HG02610 (cell line): Measurements from ENCODE around the gene DYNLT2.
"Not testable (repeated sequence)": the region's sequence is repeated elsewhere in the genome, so short reads cannot be mapped to it uniquely, and the experiment has no call there.

Experiments
- ATAC-seq: cut with Tn5 transposase; IDR thresholded peaks from one replicate; pipeline ENCODE4 v1.9.1; 2021; ENCODE audit warnings: mild to moderate bottlenecking, moderate library complexity; ENCODE audit not compliant: unreplicated experiment

DYNLT2 gene

GRCh38 chr6:169701954-169702839, 49.2 kb downstream of the DYNLT2 start, which contains the start of the genes C6orf120 and WDR27:
TSS of gene C6orf120 (plus strand) at chr6:169702126. CDS start at chr6:169702460, 334 bp downstream.
TSS of gene WDR27 (minus strand) at chr6:169702029. CDS start at chr6:169689005, 13,024 bp downstream.
- peak; percentile 95 for ATAC-seq

- peak; percentile 8 for ATAC-seq
Measured at GRCh38 chr6:169701311-169701953, 49.9 kb downstream of the DYNLT2 start.

DNA sequence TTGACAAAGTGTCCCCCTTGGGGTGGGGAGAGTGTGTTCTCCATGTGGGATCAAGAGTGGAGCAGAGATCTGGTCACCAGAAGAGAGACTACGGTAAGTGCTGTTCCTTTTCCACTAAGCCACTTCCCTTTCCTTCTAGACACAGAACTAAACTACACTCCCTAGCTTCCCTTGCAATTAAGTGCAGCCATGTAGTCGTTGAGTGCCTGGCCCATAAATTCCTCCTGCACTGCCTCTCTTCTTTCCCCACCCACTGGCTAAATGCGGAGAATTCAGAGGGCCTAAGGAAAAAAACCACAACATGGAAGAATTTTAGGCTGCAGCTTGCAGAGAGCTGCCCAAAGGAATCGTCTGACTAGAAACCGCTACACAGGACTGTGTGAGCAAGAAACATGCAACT, 51.1 kb downstream of the DYNLT2 start:
- ATAC-seq = no peak

DNA sequence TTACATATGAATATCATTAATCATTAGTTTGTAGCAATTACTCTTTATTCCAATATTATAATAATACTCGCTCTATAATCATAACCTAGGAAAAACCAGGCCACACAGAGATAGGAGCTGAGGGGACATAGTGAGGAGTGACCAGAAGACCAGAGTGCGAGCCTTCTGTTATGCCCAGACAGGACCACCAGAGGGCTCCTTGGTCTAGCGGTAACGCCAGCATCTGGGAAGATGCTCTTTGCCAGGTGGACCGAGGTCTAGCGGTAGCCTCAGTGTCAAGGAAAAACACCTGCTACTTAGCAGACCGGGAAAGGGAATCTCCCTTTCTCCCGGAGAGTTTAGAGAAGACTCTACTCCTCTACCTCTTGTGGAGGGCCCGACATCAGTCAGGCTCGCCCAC, 54.3 kb downstream of the DYNLT2 start:
- ATAC-seq = not testable (repeated sequence)

DNA sequence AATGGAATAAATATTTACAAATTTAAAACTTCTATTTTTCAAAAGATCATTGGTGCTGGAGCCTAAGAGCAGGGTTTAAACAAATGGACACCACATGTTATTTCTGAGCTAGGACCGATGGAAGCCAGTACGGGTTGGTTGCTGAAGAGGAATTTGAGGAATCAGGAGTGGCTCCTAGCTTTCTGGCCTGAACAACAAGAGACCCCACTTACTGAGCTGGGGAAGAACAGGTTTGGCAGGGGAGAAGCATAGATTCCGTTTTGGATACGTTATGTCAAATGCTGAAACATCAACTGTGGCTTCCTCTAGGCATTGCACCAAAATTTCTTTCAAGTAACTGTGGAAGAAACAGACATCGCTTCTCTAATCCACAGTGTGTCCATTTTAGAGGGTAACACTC, 56.2 kb downstream of the DYNLT2 start:
- ATAC-seq = no peak

DNA sequence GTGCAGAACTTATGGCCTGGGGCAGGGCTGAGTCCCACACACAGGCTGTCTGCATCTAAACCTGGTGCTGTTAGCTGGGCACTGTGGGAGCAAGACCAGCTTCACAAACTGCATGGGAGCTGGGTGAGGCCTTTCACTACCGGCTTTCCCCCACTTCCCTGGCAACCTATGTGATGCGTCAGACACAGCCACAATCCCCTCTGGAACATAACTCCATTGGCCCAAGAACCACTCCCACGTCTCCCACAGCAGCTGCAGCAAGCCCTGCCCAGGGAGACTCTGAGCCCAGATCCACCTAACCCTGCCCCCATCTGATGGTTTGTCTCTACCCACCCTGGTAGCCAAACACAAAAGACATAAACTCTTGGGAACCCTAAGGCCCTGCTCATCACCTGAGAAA, 58.9 kb downstream of the DYNLT2 start:
- ATAC-seq = no peak

- ATAC-seq = no peak
Measured at GRCh38 chr6:169691260-169691659, 60.1 kb downstream of the DYNLT2 start.
